ENCODE data around the gene TTC16. TPM values are rescaled to one million over a fixed set of nuclear protein-coding genes. Genes with fewer than 3 reads are reported as not detected.

TTC16 gene
- total RNA-seq, 1 experiment from 2014 or later, result not detected

DNA sequence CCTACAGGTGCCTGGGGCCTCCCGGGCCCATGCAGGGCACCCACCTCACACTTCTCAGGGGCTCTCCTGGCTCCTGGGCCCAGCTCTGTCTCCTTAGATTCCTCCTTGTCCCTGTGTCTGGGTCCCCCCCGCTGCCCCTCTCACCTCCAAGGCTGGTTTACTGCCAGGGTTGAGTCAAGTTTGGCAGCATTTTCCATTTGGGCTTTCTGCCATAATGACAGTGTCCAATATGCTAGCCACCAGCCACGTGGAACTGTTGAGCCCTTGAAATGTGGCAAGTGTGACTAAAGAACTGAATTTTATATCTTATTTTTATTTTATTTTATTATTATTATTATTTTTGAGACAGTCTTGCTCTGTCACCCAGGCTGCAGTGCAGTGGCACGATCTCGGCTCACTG lies 1.9 kb downstream of the TTC16 start:
- Histone ChIP-seq H3K23me2 (ENCODE audit: insufficient read length, low read depth, low read length, poor library complexity, severe bottlenecking) (peaks cover 13% of the 10 kb centered on the region), H4K20me1 (ENCODE audit: control insufficient read depth, insufficient read depth, insufficient read length) (no peaks in the 10 kb centered on the region), H3T11ph (ENCODE audit: low read length) (no peak overlapping the region), H3K4ac (ENCODE audit: low read depth, low read length) (no peak overlapping the region), H3K23ac (ENCODE audit: insufficient read length, low read depth, low read length) (no peak overlapping the region), H3K79me1 (ENCODE audit: insufficient read depth, low read depth, low read length, poor library complexity, severe bottlenecking) (no peaks in the 10 kb centered on the region), H3K9me3 (ENCODE audit: control insufficient read depth, low read depth, low read length) (no peaks in the 10 kb centered on the region), H3K79me2 (ENCODE audit: insufficient read depth, low read length) (no peaks in the 10 kb centered on the region), H3K4me2 (ENCODE audit: insufficient read depth, insufficient read length, low read length) (no peak overlapping the region), H2BK15ac (ENCODE audit: low read depth, low read length) (no peak overlapping the region), H2BK120ac (ENCODE audit: low read depth, low read length, poor library complexity, severe bottlenecking) (no peak overlapping the region), H4K91ac (ENCODE audit: insufficient read length, low read depth, low read length) (no peak overlapping the region), H3K27me3 (ENCODE audit: insufficient read depth, low read length) (no peaks in the 10 kb centered on the region), H3K27ac (ENCODE audit: insufficient read length, low read depth, low read length) (no peak overlapping the region), H2AK5ac (ENCODE audit: insufficient read length, low read length) (no peak overlapping the region), H3K56ac (ENCODE audit: insufficient read length, low read depth, low read length) (no peak overlapping the region), H2BK12ac (ENCODE audit: insufficient read length, low read depth, low read length) (no peak overlapping the region), H2BK20ac (ENCODE audit: low read depth, low read length, poor library complexity, severe bottlenecking) (no peak overlapping the region), H3K4me1 (ENCODE audit: insufficient read depth, low read length) (no peaks in the 10 kb centered on the region; the same call in 1 of the 2 replicates), H4K5ac (ENCODE audit: insufficient read length, low read depth, low read length) (no peak overlapping the region), H3K9ac (ENCODE audit: extremely low read depth, insufficient read length, low read length) (no peak overlapping the region), H3K18ac (ENCODE audit: insufficient read length, low read depth, low read length) (no peak overlapping the region), H2AFZ (ENCODE audit: low read length) (no peak overlapping the region), H2BK5ac (ENCODE audit: insufficient read length, low read length) (no peak overlapping the region), H3K14ac (ENCODE audit: insufficient read depth, low read length) (no peak overlapping the region), H4K8ac (replicated peaks; ENCODE audit: insufficient read length, low read depth, low read length) (no peak overlapping the region)
- peaks cover 9 to 16% of the 10 kb centered on the region in 2 experiments for H3K4me1 Mint-ChIP-seq
- H3K9me3 Mint-ChIP-seq, result no peaks in the 10 kb centered on the region; a peak in 1 of 5 replicates
- TF ChIP-seq, protein P1, sequence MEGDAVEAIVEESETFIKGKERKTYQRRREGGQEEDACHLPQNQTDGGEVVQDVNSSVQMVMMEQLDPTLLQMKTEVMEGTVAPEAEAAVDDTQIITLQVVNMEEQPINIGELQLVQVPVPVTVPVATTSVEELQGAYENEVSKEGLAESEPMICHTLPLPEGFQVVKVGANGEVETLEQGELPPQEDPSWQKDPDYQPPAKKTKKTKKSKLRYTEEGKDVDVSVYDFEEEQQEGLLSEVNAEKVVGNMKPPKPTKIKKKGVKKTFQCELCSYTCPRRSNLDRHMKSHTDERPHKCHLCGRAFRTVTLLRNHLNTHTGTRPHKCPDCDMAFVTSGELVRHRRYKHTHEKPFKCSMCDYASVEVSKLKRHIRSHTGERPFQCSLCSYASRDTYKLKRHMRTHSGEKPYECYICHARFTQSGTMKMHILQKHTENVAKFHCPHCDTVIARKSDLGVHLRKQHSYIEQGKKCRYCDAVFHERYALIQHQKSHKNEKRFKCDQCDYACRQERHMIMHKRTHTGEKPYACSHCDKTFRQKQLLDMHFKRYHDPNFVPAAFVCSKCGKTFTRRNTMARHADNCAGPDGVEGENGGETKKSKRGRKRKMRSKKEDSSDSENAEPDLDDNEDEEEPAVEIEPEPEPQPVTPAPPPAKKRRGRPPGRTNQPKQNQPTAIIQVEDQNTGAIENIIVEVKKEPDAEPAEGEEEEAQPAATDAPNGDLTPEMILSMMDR (conservative IDR thresholded peaks at IDR 0.05), result no peak
- H3K4me3 Mint-ChIP-seq, result no peak overlapping the region
- no peaks in the 10 kb centered on the region for H3K36me3 Mint-ChIP-seq (ENCODE audit: insufficient read depth in 1 of 3, low read depth in 3 of 3)
- WGBS (ENCODE audit: extremely low coverage, insufficient read length, low lambda C conversion rate), result no CpG with 5 or more reads among the region's 5 CpGs
- H3K27me3 Mint-ChIP-seq (ENCODE audit: low read depth), result peaks cover 5% of the 10 kb centered on the region
- H3K27ac Mint-ChIP-seq, result no peak overlapping the region
- no peak for DNase-seq
